Brain microvascular endothelial cell (primary cell): ENCODE measurements around the gene EXOC6B.

ENCODE experiments used
- DNase-seq: peaks from one replicate; pipeline ENCODE4 v3.0.0-alpha.2; 2020
- H3K27ac ChIP-seq: fragments of 250-450 bp; sonication (Bioruptor Pico); 2 replicates; pipeline ENCODE4 v1.5.1; 2020; ENCODE audit warnings: mild to moderate bottlenecking, moderate library complexity
- H3K27me3 ChIP-seq: fragments of 250-450 bp; sonication (Bioruptor Pico); replicated peaks from 2 replicates; pipeline ENCODE4 v1.5.1; 2020; ENCODE audit warnings: mild to moderate bottlenecking
- H3K36me3 ChIP-seq: fragments of 250-450 bp; sonication (Bioruptor Pico); replicated peaks from 2 replicates; pipeline ENCODE4 v1.5.1; 2020; ENCODE audit warnings: mild to moderate bottlenecking
- H3K4me3 ChIP-seq: 2 replicates; pipeline ENCODE4 v1.5.1; 2011; ENCODE audit warnings: low read depth, mild to moderate bottlenecking, control low read depth, low read length, moderate library complexity
- CTCF ChIP-seq: IDR thresholded peaks from 2 replicates; pipeline ENCODE4 v1.5.1; 2011; ENCODE audit warnings: low read depth, mild to moderate bottlenecking, moderate library complexity, low read length, control low read depth, inconsistent platforms; ENCODE audit errors: missing control alignments
- in situ Hi-C: cut with HindIII; loops from 2 replicates; pipeline ENCODE4 v1.10.0; 2017; ENCODE audit warnings: low sequenced_read_pairs, low pct_ligation_motif_present

Gene EXOC6B

GRCh38 chr2:72806280-72806945 is 19.4 kb downstream of the EXOC6B start:
- TF ChIP-seq CTCF = no peak
- Histone ChIP-seq H3K27ac (no peak overlapping the region), H3K4me3 (no peak overlapping the region), H3K27me3 (no peaks in the 10 kb centered on the region), H3K36me3 (no peaks in the 10 kb centered on the region)
- no peak for DNase-seq
- in situ Hi-C loops = no loop called here

- no peak for DNase-seq
- no peak overlapping the region for H3K27ac ChIP-seq
- no peaks in the 10 kb centered on the region for H3K36me3 ChIP-seq
- no peak overlapping the region for H3K4me3 ChIP-seq
- no peak for TF ChIP-seq CTCF
- no peaks in the 10 kb centered on the region for H3K27me3 ChIP-seq
- in situ Hi-C loops = no loop called here
Measured at GRCh38 chr2:72803626-72804320, 22.1 kb downstream of the EXOC6B start.

GRCh38 chr2:72803151-72803550 is 22.7 kb downstream of the EXOC6B start:
- Histone ChIP-seq H3K27ac (no peak overlapping the region), H3K27me3 (no peaks in the 10 kb centered on the region), H3K36me3 (no peaks in the 10 kb centered on the region), H3K4me3 (no peak overlapping the region)
- in situ Hi-C loops = no loop called here
- DNase-seq = no peak
- TF ChIP-seq CTCF = no peak

GRCh38 chr2:72800492-72800891 is 25.3 kb downstream of the EXOC6B start:
- Histone ChIP-seq H3K36me3 (no peaks in the 10 kb centered on the region), H3K27ac (no peak overlapping the region), H3K4me3 (no peak overlapping the region), H3K27me3 (no peaks in the 10 kb centered on the region)
- in situ Hi-C loops = no loop called here
- no peak for TF ChIP-seq CTCF
- no peak for DNase-seq

- in situ Hi-C loops = no loop called here
- no peaks in the 10 kb centered on the region for H3K36me3 ChIP-seq
- DNase-seq = no peak
- H3K4me3 ChIP-seq = no peak overlapping the region
- H3K27ac ChIP-seq = no peak overlapping the region
- TF ChIP-seq CTCF = no peak
- H3K27me3 ChIP-seq = no peaks in the 10 kb centered on the region
Measured at GRCh38 chr2:72797740-72798139, 28.1 kb downstream of the EXOC6B start.
